HEK293 (cell line): ENCODE data around the gene KCNJ9.

Source experiments
- CTCF ChIA-PET: fragments of 350-600 bp; formaldehyde crosslinking; extraction: SDS; loops from one replicate; lab custom pipeline; 2021; ENCODE audit warnings: antibody characterized with exemption; lab: Yijun Ruan, JAX
- POLR2A ChIA-PET: fragments of 300-600 bp; formaldehyde crosslinking; extraction: SDS; loops from one replicate; lab custom pipeline; 2020; ENCODE audit warnings: antibody characterized with exemption, inconsistent platforms; lab: Yijun Ruan, JAX
- H3K27ac ChIP-seq: fragments of 200-500 bp; sonication (Bioruptor generic); 2 replicates; pipeline ENCODE4 v1.5.1; 2014; ENCODE audit warnings: low read depth, low read length, control low read depth, inconsistent platforms; ENCODE audit errors: extremely low read depth
- H3K36me3 ChIP-seq, 2 experiments: fragments of 200-500 bp in 1 of 2; sonication (Bioruptor generic) in 1 of 2; 1 replicate in 1 of 2; 2 replicates in 1 of 2; pipeline ENCODE4 v1.5.1; 2014 to 2017; ENCODE audit warnings: inconsistent platforms in 2 of 2, low read length in 2 of 2; ENCODE audit not compliant: control insufficient read depth in 2 of 2, insufficient read depth in 1 of 2
- H3K4me1 ChIP-seq: fragments of 200-500 bp; sonication (Bioruptor generic); 2 replicates; pipeline ENCODE4 v1.5.1; 2014; ENCODE audit warnings: mild to moderate bottlenecking, low read length, inconsistent platforms; ENCODE audit not compliant: control insufficient read depth, insufficient read depth
- H3K4me3 ChIP-seq: 2 replicates; pipeline ENCODE4 v1.5.1; 2011; ENCODE audit warnings: low read depth, mild to moderate bottlenecking, control low read depth, low read length, moderate library complexity
- H3K9me3 ChIP-seq: fragments of 200-500 bp; sonication (Bioruptor generic); 2 replicates; pipeline ENCODE4 v1.5.1; 2014; ENCODE audit warnings: low read depth, low read length, inconsistent platforms; ENCODE audit not compliant: control insufficient read depth, insufficient read depth
- FEZF1 ChIP-seq: fragments of 450-650 bp; formaldehyde crosslinking; IDR thresholded peaks from 2 replicates; pipeline ENCODE4 v1.5.1; 2016; ENCODE audit warnings: missing biosample characterization, missing genetic modification characterization
- GLI2 ChIP-seq: fragments of 450-650 bp; formaldehyde crosslinking; IDR thresholded peaks from 2 replicates; pipeline ENCODE4; 2017; ENCODE audit warnings: missing biosample characterization, missing genetic modification characterization, low read depth, borderline replicate concordance
- GLIS1 ChIP-seq: fragments of 450-650 bp; formaldehyde crosslinking; IDR thresholded peaks from 2 replicates; pipeline ENCODE4 v1.5.1; 2016; ENCODE audit warnings: missing biosample characterization, missing genetic modification characterization
- INSM2 ChIP-seq: fragments of 450-650 bp; formaldehyde crosslinking; IDR thresholded peaks from 2 replicates; pipeline ENCODE4 v1.5.1; 2016; ENCODE audit warnings: missing biosample characterization, missing genetic modification characterization
- PATZ1 ChIP-seq: fragments of 450-650 bp; formaldehyde crosslinking; IDR thresholded peaks from 2 replicates; pipeline ENCODE4 v1.5.1; 2016; ENCODE audit warnings: missing biosample characterization, missing genetic modification characterization
- SP7 ChIP-seq: fragments of 450-650 bp; formaldehyde crosslinking; IDR thresholded peaks from 2 replicates; pipeline ENCODE4 v1.5.1; 2016; ENCODE audit warnings: missing biosample characterization, missing genetic modification characterization
- TRIM28 ChIP-seq: IDR thresholded peaks from 2 replicates; pipeline ENCODE4 v1.6.1; 2011; ENCODE audit warnings: low read length, control low read depth, borderline replicate concordance
- ZBTB44 ChIP-seq: fragments of 450-650 bp; IDR thresholded peaks from 2 replicates; pipeline ENCODE4 v1.5.1; 2018; ENCODE audit warnings: missing biosample characterization, mild to moderate bottlenecking, missing genetic modification characterization
- ZNF10 ChIP-seq: fragments of 450-650 bp; formaldehyde crosslinking; IDR thresholded peaks from 2 replicates; pipeline ENCODE4 v1.5.1; 2017; ENCODE audit warnings: missing biosample characterization, missing genetic modification characterization
- ZNF112 ChIP-seq: fragments of 450-650 bp; formaldehyde crosslinking; IDR thresholded peaks from 2 replicates; pipeline ENCODE4 v1.5.0; 2017; ENCODE audit warnings: missing biosample characterization, missing genetic modification characterization
- ZNF121 ChIP-seq: fragments of 450-650 bp; formaldehyde crosslinking; IDR thresholded peaks from 2 replicates; pipeline ENCODE4 v1.5.1; 2016; ENCODE audit warnings: missing biosample characterization, missing genetic modification characterization
- ZNF248 ChIP-seq: fragments of 450-650 bp; formaldehyde crosslinking; IDR thresholded peaks from 2 replicates; pipeline ENCODE4 v1.5.1; 2017; ENCODE audit warnings: missing biosample characterization, missing genetic modification characterization
- ZNF37A ChIP-seq: fragments of 450-650 bp; IDR thresholded peaks from 2 replicates; pipeline ENCODE4 v1.5.1; 2018; ENCODE audit warnings: missing biosample characterization, missing genetic modification characterization
- ZNF416 ChIP-seq: fragments of 450-650 bp; formaldehyde crosslinking; IDR thresholded peaks from 2 replicates; pipeline ENCODE4 v1.5.1; 2016; ENCODE audit warnings: missing biosample characterization, missing genetic modification characterization
- ZNF449 ChIP-seq: fragments of 450-650 bp; formaldehyde crosslinking; IDR thresholded peaks from 2 replicates; pipeline ENCODE4 v1.5.1; 2017; ENCODE audit warnings: missing biosample characterization, mild to moderate bottlenecking, missing genetic modification characterization, moderate library complexity
- ZNF558 ChIP-seq: fragments of 450-650 bp; formaldehyde crosslinking; IDR thresholded peaks from 2 replicates; pipeline ENCODE4 v1.5.1; 2016; ENCODE audit warnings: missing biosample characterization, missing genetic modification characterization
- ZNF600 ChIP-seq: fragments of 450-650 bp; formaldehyde crosslinking; IDR thresholded peaks from 2 replicates; pipeline ENCODE4 v1.5.1; 2016; ENCODE audit warnings: missing biosample characterization, missing genetic modification characterization
- ZNF621 ChIP-seq: fragments of 450-650 bp; formaldehyde crosslinking; IDR thresholded peaks from 2 replicates; pipeline ENCODE4 v1.5.1; 2017; ENCODE audit warnings: missing biosample characterization, missing genetic modification characterization
- ZNF624 ChIP-seq: fragments of 450-650 bp; formaldehyde crosslinking; IDR thresholded peaks from 2 replicates; pipeline ENCODE4 v1.5.1; 2017; ENCODE audit warnings: missing biosample characterization, missing genetic modification characterization
- ZNF626 ChIP-seq: fragments of 450-650 bp; sonication (Bioruptor Pico); formaldehyde crosslinking; IDR thresholded peaks from 2 replicates; pipeline ENCODE4 v1.5.1; 2018; ENCODE audit warnings: missing biosample characterization, missing genetic modification characterization, inconsistent platforms
- ZNF837 ChIP-seq: fragments of 450-650 bp; formaldehyde crosslinking; IDR thresholded peaks from 2 replicates; pipeline ENCODE4 v1.5.1; 2016; ENCODE audit warnings: missing biosample characterization, missing genetic modification characterization
- ZSCAN18 ChIP-seq: fragments of 450-650 bp; formaldehyde crosslinking; IDR thresholded peaks from 2 replicates; pipeline ENCODE4 v1.5.1; 2016; ENCODE audit warnings: missing biosample characterization, missing genetic modification characterization

Gene KCNJ9

GRCh38 chr1:160098852-160099561 lies 17.7 kb downstream of the KCNJ9 start (continued):
- TF ChIP-seq ZSCAN18 (tag by site-specific recombination), result no peak
- TF ChIP-seq ZNF112 (tag by site-specific recombination), result no peak
- TF ChIP-seq ZNF449, result peak; percentile 93
- TF ChIP-seq PATZ1 (tag by site-specific recombination), result peak; percentile 45
- TF ChIP-seq ZNF626 (tag by site-specific recombination), result no peak
- no peak for TF ChIP-seq ZNF837 (tag by site-specific recombination)
- peak; percentile 58 for TF ChIP-seq GLIS1 (tag by site-specific recombination)

- ChIA-PET CTCF (interaction anchor here (0.6 to 7.2 kb wide), 16 partner anchors 14 to 607 kb away, joined by 3 to 144 read pairs (median 13); partner anchors contain the start of gene CASQ1), POLR2A (interaction anchor here (1.7 kb wide), 1 partner anchor 120 kb away, joined by 7 read pairs; no protein-coding TSS in a partner anchor)
- Histone ChIP-seq H3K4me3 (no peak overlapping the region), H3K9me3 (no peaks in the 10 kb centered on the region), H3K27ac (no peak overlapping the region), H3K4me1 (peaks cover 4% of the 10 kb centered on the region), H3K36me3 (peaks cover 0 to 3% of the 10 kb centered on the region in 2 experiments; a peak in 1 of 3 replicates)
- TF ChIP-seq TRIM28 (no peak), GLI2 (tag by site-specific recombination) (no peak), ZNF624 (tag by site-specific recombination) (no peak), ZNF558 (tag by site-specific recombination) (no peak), INSM2 (tag by site-specific recombination) (no peak), ZBTB44 (tag by site-specific recombination) (no peak), ZNF37A (tag by site-specific recombination) (no peak), SP7 (tag by site-specific recombination) (no peak), ZNF121 (tag by site-specific recombination) (no peak), ZNF600 (tag by site-specific recombination) (no peak), ZNF416 (tag by site-specific recombination) (no peak), FEZF1 (tag by site-specific recombination) (no peak), ZNF621 (tag by site-specific recombination) (no peak), ZNF10 (no peak), ZNF248 (tag by site-specific recombination) (no peak)
These were observed 18.5 kb downstream of the KCNJ9 start for GRCh38 chr1:160099716-160100375.
